Immature natural killer cell (primary cell): ENCODE measurements around the gene GPX7. TPM values are rescaled to one million over a fixed set of nuclear protein-coding genes. Genes with fewer than 3 reads are reported as not detected.
A peak's percentile ranks its signal among the peaks of the same experiment; 100 is the strongest.
"Not testable (repeated sequence)": the region's sequence is repeated elsewhere in the genome, so short reads cannot be mapped to it uniquely, and the experiment has no call there.

ENCODE experiments used
- DNase-seq, 3 donors: peaks; one replicate each; pipeline ENCODE4 v3.0.0; 2022; ENCODE audit warnings: mixed read lengths in 1 of 3
- H3K27ac Mint-ChIP-seq, 6 donors: one replicate each; pipeline ENCODE4 v1.8.0; 2020; ENCODE audit warnings: mixed read lengths in 6 of 6, mild to moderate bottlenecking in 5 of 6, inconsistent platforms in 4 of 6, moderate library complexity in 3 of 6
- H3K27me3 Mint-ChIP-seq, 3 donors: one replicate each; pipeline ENCODE4 v1.8.0; 2020 to 2021; ENCODE audit warnings: low read depth in 3 of 3, mild to moderate bottlenecking in 3 of 3, mixed read lengths in 3 of 3, moderate library complexity in 3 of 3, inconsistent platforms in 1 of 3
- H3K36me3 Mint-ChIP-seq, 3 donors: one replicate each; pipeline ENCODE4 v1.8.0; 2020; ENCODE audit warnings: mixed read lengths in 3 of 3, inconsistent platforms in 2 of 3, mild to moderate bottlenecking in 2 of 3
- H3K4me1 Mint-ChIP-seq, 2 donors: one replicate each; pipeline ENCODE4 v1.8.0; 2020; ENCODE audit warnings: inconsistent platforms in 2 of 2, mild to moderate bottlenecking in 2 of 2, mixed read lengths in 2 of 2, moderate library complexity in 1 of 2
- H3K4me3 Mint-ChIP-seq, 5 donors: one replicate each; pipeline ENCODE4 v1.8.0; 2020; ENCODE audit warnings: mild to moderate bottlenecking in 5 of 5, mixed read lengths in 5 of 5, inconsistent platforms in 3 of 5, moderate library complexity in 3 of 5
- H3K9me3 Mint-ChIP-seq, 6 donors: one replicate each; pipeline ENCODE4 v1.8.0; 2020; ENCODE audit warnings: mild to moderate bottlenecking in 6 of 6, mixed read lengths in 6 of 6, inconsistent platforms in 4 of 6, moderate library complexity in 3 of 6
- polyA plus RNA-seq, 3 donors: library from polyadenylated mRNA; unstranded; fragments of 300-500 nt; fragmentation: Illumina TruSeq; gene quantifications; one replicate each; pipeline ENCODE4 v1.2.3, GENCODE V29; 2021

The GPX7 gene
- polyA plus RNA-seq, 3 donors from 2014 or later = 31.2 to 35.6 (median 31.9) TPM

DNA sequence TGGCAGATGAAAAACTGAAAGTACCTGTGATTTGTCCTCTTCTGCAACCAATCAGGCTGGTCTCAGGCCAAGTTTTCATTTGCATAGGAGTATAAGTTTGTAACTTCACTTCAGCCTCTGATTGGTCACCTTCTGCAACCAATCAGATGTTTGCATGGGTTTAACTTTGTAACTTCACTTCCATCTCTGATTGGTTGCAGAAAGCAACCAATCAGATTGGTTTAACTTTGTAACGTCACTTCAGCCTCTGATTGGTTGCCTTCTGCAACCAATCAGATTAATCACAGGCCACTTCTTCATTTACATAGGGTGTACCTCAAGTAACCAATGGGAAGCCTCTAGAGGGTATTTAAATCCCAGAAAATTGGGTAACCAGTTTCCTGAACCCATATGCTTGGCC, 30.4 kb upstream of the GPX7 start:
- Mint-ChIP-seq H3K27ac (no peak overlapping the region), H3K36me3 (peaks cover 0 to 5% (median 0%) of the 10 kb centered on the region in 3 donors), H3K4me1 (peaks cover 21 to 26% of the 10 kb centered on the region in 2 donors), H3K27me3 (no peaks in the 10 kb centered on the region), H3K4me3 (no peak overlapping the region), H3K9me3 (no peaks in the 10 kb centered on the region)
- no peak for DNase-seq

DNA sequence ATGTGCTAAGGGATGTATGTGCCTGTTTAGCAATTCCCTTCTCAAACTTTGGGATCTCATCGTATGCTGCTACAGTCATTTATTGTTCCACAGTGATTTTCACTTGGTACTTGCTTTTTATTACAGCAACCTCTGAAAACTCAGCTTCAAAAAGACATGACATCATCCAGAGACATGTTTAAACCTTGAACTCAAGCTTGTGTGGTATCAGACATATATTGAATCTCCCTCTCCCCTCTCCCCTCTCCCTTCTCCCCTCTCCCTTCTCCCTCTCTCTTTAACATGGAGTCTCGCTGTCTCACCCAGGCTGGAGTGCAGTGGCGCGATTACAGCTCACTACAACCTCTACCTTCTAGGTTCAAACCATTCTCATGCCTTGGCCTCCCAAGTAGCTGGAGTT, 29.8 kb upstream of the GPX7 start:
- no peak overlapping the region for H3K27ac Mint-ChIP-seq
- no peaks in the 10 kb centered on the region for H3K9me3 Mint-ChIP-seq
- no peak overlapping the region for H3K4me3 Mint-ChIP-seq
- peaks cover 21 to 26% of the 10 kb centered on the region in 2 donors for H3K4me1 Mint-ChIP-seq
- DNase-seq = no peak
- H3K27me3 Mint-ChIP-seq = no peaks in the 10 kb centered on the region
- peaks cover 0 to 5% (median 0%) of the 10 kb centered on the region in 3 donors for H3K36me3 Mint-ChIP-seq

DNA sequence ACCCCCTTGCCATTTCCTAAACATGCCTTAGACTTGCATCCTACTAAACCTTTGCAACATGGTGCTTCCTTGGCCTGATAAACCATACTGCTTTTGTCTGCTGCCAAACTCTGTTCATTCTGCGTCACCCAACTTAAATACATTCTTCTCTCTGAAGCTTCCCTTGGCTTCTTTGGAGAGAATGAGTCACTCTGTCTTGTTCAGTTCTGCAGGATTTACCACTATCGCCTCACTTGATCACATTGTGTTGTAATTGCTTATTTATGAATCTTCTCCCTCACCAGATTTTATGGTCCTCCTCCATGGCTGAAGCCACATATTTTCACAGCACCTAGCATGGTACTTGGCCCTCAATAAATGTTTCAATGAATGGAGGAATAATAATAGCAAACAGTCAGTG, 27.6 kb upstream of the GPX7 start:
- Mint-ChIP-seq H3K4me1 (peaks cover 28 to 31% of the 10 kb centered on the region in 2 donors), H3K36me3 (peaks cover 0 to 4% (median 0%) of the 10 kb centered on the region in 3 donors), H3K9me3 (no peaks in the 10 kb centered on the region), H3K27ac (peak overlapping the region in 1 of 6 donors; percentile 3), H3K4me3 (no peak overlapping the region), H3K27me3 (peaks cover 0 to 1% (median 0%) of the 10 kb centered on the region in 3 donors)
- DNase-seq = no peak

DNA sequence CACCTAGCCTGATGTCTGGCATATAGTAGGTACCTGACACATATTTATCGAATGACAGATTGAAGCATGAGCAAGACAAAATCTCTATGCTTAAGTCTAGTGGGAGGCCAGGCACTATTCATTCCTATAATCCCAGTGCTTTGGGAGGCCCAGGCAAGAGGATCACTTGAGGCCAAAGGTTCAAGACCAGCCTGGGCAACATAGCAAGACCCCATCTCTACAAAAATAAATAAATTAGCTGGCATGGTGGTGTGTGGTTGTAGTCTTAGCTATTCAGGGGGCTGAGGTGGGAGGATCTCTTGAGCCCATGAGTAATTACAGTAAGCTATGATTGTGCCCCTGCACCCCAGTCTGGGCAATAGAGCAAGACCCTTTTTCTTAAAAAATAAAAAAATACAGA, 26.1 kb upstream of the GPX7 start:
- Mint-ChIP-seq H3K4me3 (no peak overlapping the region), H3K27me3 (peaks cover 0 to 1% (median 0%) of the 10 kb centered on the region in 3 donors), H3K9me3 (no peaks in the 10 kb centered on the region), H3K36me3 (peaks cover 0 to 4% (median 0%) of the 10 kb centered on the region in 3 donors), H3K27ac (no peak overlapping the region), H3K4me1 (peaks cover 27 to 33% of the 10 kb centered on the region in 2 donors)
- DNase-seq = no peak

DNA sequence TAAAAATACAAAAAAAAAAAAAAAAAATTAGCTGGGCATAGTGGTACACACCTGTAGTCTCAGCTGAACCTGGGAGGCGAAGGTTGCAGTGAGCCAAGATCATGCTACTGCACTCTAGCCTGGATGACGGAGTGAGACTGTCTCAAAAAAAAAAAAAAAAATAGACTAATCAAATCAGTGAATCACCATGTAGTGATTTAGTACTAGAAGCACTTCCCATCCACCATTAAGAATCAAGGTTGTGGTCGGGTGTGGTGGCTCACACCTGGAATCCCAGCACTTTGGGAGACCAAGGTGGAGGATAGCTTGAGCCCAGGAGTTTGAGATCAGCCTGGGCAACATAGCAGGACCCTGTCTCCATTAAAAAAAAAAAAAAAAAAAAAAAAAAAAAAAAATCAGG, 24.1 kb upstream of the GPX7 start:
- not testable (repeated sequence) for H3K27me3 Mint-ChIP-seq, DNase-seq, H3K4me3 Mint-ChIP-seq

DNA sequence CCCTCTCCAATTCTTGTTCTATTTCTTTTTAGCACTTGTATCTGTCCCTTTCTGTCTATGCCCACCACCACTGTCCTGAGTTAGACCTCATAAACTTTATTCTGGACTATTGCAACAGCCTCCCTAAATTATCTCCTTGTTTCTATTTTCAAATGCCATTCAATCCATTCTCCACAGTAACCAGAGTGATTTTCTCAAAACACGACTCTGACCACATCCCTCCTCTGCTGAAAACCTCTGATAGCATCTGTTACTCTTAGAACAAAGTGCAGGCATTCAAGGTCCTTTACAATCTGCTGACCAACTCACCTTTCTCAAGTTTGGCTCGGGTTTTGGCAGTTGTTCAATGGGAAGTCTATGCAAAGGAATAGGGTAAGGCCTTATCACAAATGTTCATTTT, 22.8 kb upstream of the GPX7 start:
- no peaks in the 10 kb centered on the region for H3K9me3 Mint-ChIP-seq
- H3K36me3 Mint-ChIP-seq = peaks cover 0 to 12% (median 4%) of the 10 kb centered on the region in 3 donors
- peak overlapping the region; percentile 20 to 56 (median 44) for H3K27ac Mint-ChIP-seq
- H3K27me3 Mint-ChIP-seq = peaks cover 0 to 4% (median 0%) of the 10 kb centered on the region in 3 donors
- DNase-seq = no peak
- peaks cover 27 to 31% of the 10 kb centered on the region in 2 donors for H3K4me1 Mint-ChIP-seq
- no peak overlapping the region for H3K4me3 Mint-ChIP-seq

More for the DNA sequence above, 24.1 kb upstream of the GPX7 start:
- H3K27ac Mint-ChIP-seq, H3K9me3 Mint-ChIP-seq, H3K36me3 Mint-ChIP-seq: not testable (repeated sequence)
- peaks cover 28 to 33% of the 10 kb centered on the region in 2 donors for H3K4me1 Mint-ChIP-seq

DNA sequence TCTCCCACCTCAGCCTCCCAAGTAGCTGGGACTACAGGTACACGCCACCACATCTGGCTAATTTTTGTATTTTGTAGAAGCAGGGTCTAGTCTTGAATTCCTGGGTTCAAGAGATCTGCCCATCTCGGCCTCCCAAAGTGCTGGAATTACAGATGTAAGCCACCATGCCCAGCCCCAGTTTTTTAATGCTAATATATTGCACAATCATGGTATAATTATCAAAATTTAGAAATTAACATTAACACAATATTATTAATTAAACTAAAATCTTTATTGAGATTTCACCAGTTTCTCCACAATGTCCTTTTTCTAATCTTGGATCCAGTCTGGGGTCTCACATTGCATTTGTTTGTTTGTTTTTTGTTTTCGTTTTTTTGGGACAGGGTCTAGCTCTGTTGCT, 21.9 kb upstream of the GPX7 start:
- Mint-ChIP-seq H3K4me3 (no peak overlapping the region), H3K4me1 (peaks cover 20 to 22% of the 10 kb centered on the region in 2 donors), H3K36me3 (peaks cover 3 to 12% (median 4%) of the 10 kb centered on the region in 3 donors), H3K9me3 (no peaks in the 10 kb centered on the region), H3K27ac (no peak overlapping the region), H3K27me3 (peaks cover 0 to 5% (median 0%) of the 10 kb centered on the region in 3 donors)
- no peak for DNase-seq

DNA sequence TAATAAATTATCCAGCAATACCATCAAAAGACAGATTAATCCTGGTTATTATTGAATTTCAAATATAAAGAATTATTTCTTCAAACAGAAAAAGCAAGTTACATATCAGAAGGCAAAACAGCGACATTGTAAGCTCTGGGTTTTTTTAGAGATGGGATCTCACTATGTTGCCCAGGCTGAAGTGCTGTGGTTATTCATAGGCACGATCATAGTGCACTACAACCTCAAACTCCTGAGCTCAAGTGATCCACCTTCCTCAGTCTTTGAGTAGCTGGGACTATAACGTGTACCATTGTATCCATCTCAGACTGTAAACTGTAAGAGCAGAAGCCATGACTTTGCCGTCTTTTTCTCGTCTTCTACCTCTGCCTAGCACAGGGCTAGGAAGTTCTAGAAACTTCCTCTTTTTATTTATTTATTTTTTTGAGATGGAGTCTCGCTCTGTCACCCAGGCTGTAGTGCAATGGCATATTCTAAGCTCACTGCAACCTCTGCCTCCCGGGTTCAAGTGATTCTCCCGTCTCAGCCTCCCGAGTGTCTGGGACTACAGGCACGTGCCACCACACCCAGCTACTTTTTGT, 20.0 kb upstream of the GPX7 start:
- Mint-ChIP-seq H3K4me1 (peaks cover 14 to 15% of the 10 kb centered on the region in 2 donors), H3K4me3 (no peak overlapping the region), H3K27me3 (peaks cover 0 to 5% (median 0%) of the 10 kb centered on the region in 3 donors), H3K36me3 (peaks cover 3 to 12% (median 4%) of the 10 kb centered on the region in 3 donors), H3K27ac (peak overlapping the region in 1 of 6 donors; percentile 22), H3K9me3 (no peaks in the 10 kb centered on the region)
- DNase-seq = no peak

DNA sequence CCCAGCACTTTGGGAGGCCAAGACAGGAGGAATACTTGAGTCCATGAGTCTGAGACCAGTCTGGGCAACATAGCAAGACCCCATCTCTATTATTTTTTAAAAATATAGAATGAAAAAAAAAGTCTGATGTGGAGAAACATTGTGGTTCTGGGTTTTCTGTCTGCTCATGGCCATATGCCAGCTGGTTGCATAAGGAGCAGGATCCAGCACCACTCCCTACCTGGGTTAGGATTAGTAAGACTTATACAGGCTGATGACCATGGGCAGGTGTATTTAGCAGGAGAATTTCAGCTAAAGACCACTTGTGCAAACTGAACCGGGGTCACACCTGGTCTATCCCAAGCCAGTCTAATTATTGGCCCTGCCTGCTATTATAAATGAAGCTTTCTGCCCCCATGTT, 16.7 kb upstream of the GPX7 start:
- H3K27ac Mint-ChIP-seq = peak overlapping the region in 1 of 6 donors; percentile 48
- no peak for DNase-seq
- peaks cover 0 to 6% (median 0%) of the 10 kb centered on the region in 3 donors for H3K27me3 Mint-ChIP-seq
- peaks cover 3 to 7% (median 4%) of the 10 kb centered on the region in 3 donors for H3K36me3 Mint-ChIP-seq
- H3K9me3 Mint-ChIP-seq = no peaks in the 10 kb centered on the region
- H3K4me1 Mint-ChIP-seq = peaks cover 0 to 1% of the 10 kb centered on the region in 2 donors
- no peak overlapping the region for H3K4me3 Mint-ChIP-seq

DNA sequence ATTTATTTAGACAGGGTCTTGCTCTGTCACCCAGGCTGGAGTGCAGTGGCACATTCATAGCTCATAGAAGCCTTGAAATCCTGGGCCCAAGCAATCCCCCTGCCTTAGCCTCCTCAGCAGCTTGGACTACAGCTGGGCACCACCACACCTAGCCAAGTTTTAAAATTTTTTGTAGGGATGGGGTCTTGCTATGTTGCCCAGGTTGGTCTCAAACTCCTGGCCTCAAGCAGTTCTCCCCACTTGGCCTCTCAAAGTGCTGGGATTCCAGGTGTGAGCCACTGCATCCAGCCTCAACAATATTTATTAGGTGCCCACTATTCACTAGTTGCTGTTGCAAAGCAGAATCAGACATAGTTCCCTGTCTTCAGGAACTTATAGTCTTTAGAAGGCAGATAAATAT, 14.1 kb upstream of the GPX7 start:
- no peaks in the 10 kb centered on the region for H3K9me3 Mint-ChIP-seq
- no peaks in the 10 kb centered on the region for H3K4me1 Mint-ChIP-seq
- H3K27ac Mint-ChIP-seq = no peak overlapping the region
- peaks cover 3 to 6% (median 4%) of the 10 kb centered on the region in 3 donors for H3K36me3 Mint-ChIP-seq
- DNase-seq = no peak
- no peak overlapping the region for H3K4me3 Mint-ChIP-seq
- H3K27me3 Mint-ChIP-seq = peaks cover 0 to 9% (median 2%) of the 10 kb centered on the region in 3 donors

DNA sequence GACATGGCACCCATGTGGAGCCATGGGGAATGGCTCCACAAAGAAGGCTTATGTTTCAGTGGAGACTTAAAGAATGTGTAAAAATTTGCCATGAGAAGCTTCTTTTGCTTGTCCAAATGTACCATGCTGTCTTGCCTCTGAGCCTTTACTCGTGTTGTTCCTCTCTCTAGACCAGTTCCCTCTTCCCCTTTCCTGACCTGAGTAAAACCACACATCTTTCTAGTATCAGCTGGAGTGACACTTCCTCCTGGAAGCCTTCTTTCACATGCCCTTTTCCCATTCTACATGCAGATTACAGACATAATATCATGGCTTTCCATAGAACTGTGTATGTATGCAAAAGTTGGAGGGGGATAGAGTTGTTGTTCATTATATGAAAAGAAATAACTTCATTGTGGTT, 13.6 kb upstream of the GPX7 start:
- peak overlapping the region in 2 of 6 donors; percentile 25 to 42 for H3K27ac Mint-ChIP-seq

DNA sequence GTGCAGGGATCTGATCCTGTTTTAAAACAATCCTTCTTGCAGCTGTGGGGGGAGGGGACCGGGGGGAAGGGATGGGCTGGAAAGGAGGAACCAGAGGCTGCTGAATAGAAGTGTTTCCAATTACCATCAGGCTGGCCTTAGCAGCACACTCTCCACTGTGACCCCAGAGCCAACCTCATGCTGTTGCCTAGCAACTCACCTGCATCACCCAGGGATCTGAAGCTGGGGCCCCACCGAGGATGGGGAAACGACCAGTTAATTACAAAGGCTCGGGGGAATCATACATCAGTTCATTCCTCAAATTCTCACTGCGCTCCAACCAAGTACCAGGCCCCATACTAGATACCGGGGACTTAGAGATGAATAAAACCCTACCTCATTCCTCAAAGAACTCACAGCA, 11.9 kb upstream of the GPX7 start:
- Mint-ChIP-seq H3K36me3 (no peaks in the 10 kb centered on the region), H3K9me3 (no peaks in the 10 kb centered on the region), H3K27me3 (peaks cover 0 to 5% (median 2%) of the 10 kb centered on the region in 3 donors), H3K4me3 (no peak overlapping the region), H3K27ac (no peak overlapping the region), H3K4me1 (no peaks in the 10 kb centered on the region)
- no peak for DNase-seq

More for the DNA sequence above, 13.6 kb upstream of the GPX7 start:
- no peak overlapping the region for H3K4me3 Mint-ChIP-seq
- no peak for DNase-seq
- H3K27me3 Mint-ChIP-seq = peaks cover 0 to 7% (median 2%) of the 10 kb centered on the region in 3 donors
- no peaks in the 10 kb centered on the region for H3K4me1 Mint-ChIP-seq
- peaks cover 2 to 3% (median 3%) of the 10 kb centered on the region in 3 donors for H3K36me3 Mint-ChIP-seq
- H3K9me3 Mint-ChIP-seq = no peaks in the 10 kb centered on the region

DNA sequence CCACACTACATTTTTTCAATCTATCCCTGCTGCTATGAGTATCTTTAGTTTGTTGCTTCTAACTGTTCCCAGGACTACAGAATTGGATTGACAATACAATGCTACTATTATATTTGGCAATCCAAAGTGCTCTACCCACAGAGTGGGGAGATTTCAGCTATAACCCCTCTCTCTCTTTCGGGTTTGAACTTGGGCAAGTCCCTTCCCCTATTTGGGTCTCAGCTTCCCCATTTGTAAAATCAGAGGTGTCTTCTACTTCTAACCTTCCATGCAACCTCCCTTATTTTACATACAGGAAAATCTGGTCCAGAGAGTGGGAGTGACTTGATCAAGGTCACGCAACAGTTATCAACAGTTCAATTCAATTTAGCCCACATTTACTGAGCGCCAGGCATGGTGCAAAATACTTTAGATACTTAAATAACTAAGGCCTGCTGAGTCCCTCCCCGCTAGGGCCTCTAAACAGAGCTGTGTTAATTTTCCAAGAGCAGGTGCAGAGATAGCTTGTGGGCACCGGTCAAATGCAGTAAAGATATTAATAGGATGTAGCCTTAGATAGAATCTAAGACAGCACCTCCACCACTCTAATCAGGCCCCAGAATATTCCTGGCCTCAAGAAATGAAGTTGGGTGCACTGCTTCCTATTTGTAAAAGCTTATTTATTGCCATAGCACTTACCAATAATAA, 9.4 kb upstream of the GPX7 start:
- Mint-ChIP-seq H3K9me3 (no peaks in the 10 kb centered on the region), H3K27me3 (peaks cover 2 to 5% (median 2%) of the 10 kb centered on the region in 3 donors), H3K27ac (peak overlapping the region in 1 of 6 donors; percentile 3), H3K36me3 (no peaks in the 10 kb centered on the region), H3K4me1 (no peaks in the 10 kb centered on the region), H3K4me3 (no peak overlapping the region)
- DNase-seq = no peak

DNA sequence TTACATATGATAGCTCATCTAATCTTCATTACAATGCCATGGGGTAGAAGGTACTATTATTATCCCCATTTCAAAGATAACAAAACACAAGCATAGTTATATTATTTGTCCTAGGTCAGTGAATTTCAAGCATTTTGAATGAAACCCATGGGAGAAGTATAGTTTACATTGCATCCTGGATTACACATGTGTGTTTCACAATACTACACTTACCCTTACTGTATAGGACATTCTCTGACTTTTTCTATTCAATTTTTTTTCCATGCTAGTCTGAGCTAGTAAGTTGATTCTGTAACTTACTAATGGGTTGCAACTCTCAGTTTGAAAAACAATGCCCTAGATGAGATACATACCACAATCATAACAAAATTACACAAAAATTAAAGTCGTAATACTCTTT, 8.7 kb upstream of the GPX7 start:
- Mint-ChIP-seq H3K27ac (peak overlapping the region in 1 of 6 donors; percentile 17), H3K36me3 (no peaks in the 10 kb centered on the region), H3K4me1 (peaks cover 0 to 4% of the 10 kb centered on the region in 2 donors), H3K9me3 (no peaks in the 10 kb centered on the region), H3K4me3 (no peak overlapping the region), H3K27me3 (peaks cover 2 to 5% (median 4%) of the 10 kb centered on the region in 3 donors)
- DNase-seq = no peak
